D721Med (cell line): ENCODE results near the gene ANXA7.

Experiments
- DNase-seq: peaks from one replicate; pipeline ENCODE4 v3.0.0; 2011; ENCODE audit warnings: low spot score; ENCODE audit not compliant: insufficient read length
- FAIRE-seq: peaks from 2 replicates; lab custom pipeline; 2011; peaks lifted over from hg19 to GRCh38; lab: Jason Lieb, UNC
- TF ChIP-seq, protein P1 (sequence below): IDR thresholded peaks from 2 replicates; pipeline ENCODE4 v1.5.1; 2012; ENCODE audit warnings: mild to moderate bottlenecking, control low read depth; ENCODE audit not compliant: insufficient read depth; ENCODE audit errors: missing control alignments

ANXA7 gene

GRCh38 chr10:73408061-73408460, 5.8 kb downstream of the ANXA7 start:
- no peak for FAIRE-seq
- no peak for DNase-seq
- TF ChIP-seq, protein P1, sequence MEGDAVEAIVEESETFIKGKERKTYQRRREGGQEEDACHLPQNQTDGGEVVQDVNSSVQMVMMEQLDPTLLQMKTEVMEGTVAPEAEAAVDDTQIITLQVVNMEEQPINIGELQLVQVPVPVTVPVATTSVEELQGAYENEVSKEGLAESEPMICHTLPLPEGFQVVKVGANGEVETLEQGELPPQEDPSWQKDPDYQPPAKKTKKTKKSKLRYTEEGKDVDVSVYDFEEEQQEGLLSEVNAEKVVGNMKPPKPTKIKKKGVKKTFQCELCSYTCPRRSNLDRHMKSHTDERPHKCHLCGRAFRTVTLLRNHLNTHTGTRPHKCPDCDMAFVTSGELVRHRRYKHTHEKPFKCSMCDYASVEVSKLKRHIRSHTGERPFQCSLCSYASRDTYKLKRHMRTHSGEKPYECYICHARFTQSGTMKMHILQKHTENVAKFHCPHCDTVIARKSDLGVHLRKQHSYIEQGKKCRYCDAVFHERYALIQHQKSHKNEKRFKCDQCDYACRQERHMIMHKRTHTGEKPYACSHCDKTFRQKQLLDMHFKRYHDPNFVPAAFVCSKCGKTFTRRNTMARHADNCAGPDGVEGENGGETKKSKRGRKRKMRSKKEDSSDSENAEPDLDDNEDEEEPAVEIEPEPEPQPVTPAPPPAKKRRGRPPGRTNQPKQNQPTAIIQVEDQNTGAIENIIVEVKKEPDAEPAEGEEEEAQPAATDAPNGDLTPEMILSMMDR = no peak

GRCh38 chr10:73407495-73407894, 6.4 kb downstream of the ANXA7 start:
- TF ChIP-seq, protein P1 = no peak
- FAIRE-seq (no peak), DNase-seq (no peak)

GRCh38 chr10:73406846-73407245, 7.0 kb downstream of the ANXA7 start:
- TF ChIP-seq, protein P1 = no peak
- DNase-seq (no peak), FAIRE-seq (no peak)

DNA sequence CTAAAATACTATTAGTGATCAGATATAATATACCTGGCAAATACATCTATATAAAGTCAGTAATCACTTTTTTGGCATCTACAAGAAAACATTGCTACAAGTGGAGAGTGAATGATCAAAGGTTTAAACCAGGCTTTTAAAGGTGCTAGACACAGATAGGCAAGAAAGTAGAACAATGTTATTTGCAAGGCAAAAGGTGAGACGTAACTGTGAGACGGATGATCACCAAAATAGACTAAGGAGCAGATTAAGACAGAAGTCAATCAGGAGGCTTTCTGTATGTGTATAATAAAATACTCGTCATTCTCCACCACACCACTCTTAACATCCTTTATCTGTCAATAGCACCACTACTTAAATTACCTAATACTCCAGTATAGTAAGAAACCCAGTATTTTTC, 8.3 kb downstream of the ANXA7 start:
- TF ChIP-seq, protein P1 = no peak
- FAIRE-seq (no peak), DNase-seq (no peak)

GRCh38 chr10:73404690-73405089, 9.2 kb downstream of the ANXA7 start:
- FAIRE-seq (no peak), DNase-seq (no peak)
- TF ChIP-seq, protein P1 = no peak

- TF ChIP-seq, protein P1 = no peak
- no peak for FAIRE-seq
Observed at GRCh38 chr10:73401636-73402035, 12.2 kb downstream of the ANXA7 start.

DNA sequence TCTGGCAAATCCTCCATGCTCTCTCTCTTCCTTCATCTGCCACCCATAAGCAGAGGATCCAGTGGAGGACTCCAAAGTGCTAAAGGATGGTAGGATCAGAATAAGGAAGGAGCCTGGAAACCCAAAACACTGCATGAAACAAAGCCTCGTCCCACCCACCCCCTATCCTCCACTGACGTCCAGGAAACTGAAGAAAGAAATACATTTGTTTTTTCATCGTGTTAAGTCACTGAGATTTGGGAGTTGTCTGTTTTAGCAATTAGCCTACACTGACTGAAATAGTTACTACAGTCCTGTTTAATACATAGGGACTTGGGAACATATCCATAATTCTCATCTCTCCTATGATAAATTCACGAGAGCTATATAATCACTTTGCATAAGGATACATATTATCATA, 14.8 kb downstream of the ANXA7 start:
- TF ChIP-seq, protein P1 = no peak
- DNase-seq (no peak), FAIRE-seq (no peak)

More at GRCh38 chr10:73401636-73402035, 12.2 kb downstream of the ANXA7 start:
- DNase-seq = no peak
